ENCODE measurements around the gene SSH2. TPM values are rescaled to one million over a fixed set of nuclear protein-coding genes. Genes with fewer than 3 reads are reported as not detected.

Gene SSH2
- total and polyA plus RNA-seq, 2 of the 13 experiments (the other 11 are each of a cell fraction or from before 2014, with no cell fraction given): 6.0 to 6.4 TPM

GRCh38 chr17:29789196-29790170, 140.5 kb downstream of the SSH2 start:
- Histone ChIP-seq H3K9me3 (ENCODE audit: low read length) (no peaks in the 10 kb centered on the region), H3K27ac (ENCODE audit: extremely low read length, insufficient read depth, low read length) (no peak overlapping the region), H4K20me1 (ENCODE audit: insufficient read depth, low read length) (no peaks in the 10 kb centered on the region), H2AFZ (ENCODE audit: low read length) (no peak overlapping the region), H3K9ac (ENCODE audit: insufficient read depth, low read depth, low read length) (no peak overlapping the region), H3K79me2 (ENCODE audit: insufficient read depth, low read length) (no peaks in the 10 kb centered on the region), H3K4me3 (replicated peaks in 1 of 3; ENCODE audit: insufficient read depth in 1 of 3, low read depth in 2 of 3, low read length in 3 of 3) (no peak overlapping the region), H3K36me3 (replicated peaks in 1 of 2; ENCODE audit: control insufficient read depth in 1 of 2, insufficient read depth in 2 of 2, low read length in 2 of 2) (no peaks in the 10 kb centered on the region), H3K4me1 (ENCODE audit: insufficient read depth, low read length) (no peaks in the 10 kb centered on the region), H3K27me3 (ENCODE audit: control insufficient read depth in 1 of 2, insufficient read depth in 2 of 2, low read length in 2 of 2) (no peaks in the 10 kb centered on the region), H3K4me2 (ENCODE audit: low read depth, low read length) (no peak overlapping the region)
- WGBS (ENCODE audit: low lambda C conversion rate): 94% methylated on average over 4 of the region's 4 CpGs
- intact Hi-C loops (cut with micrococcal nuclease; ENCODE audit: unreplicated experiment) (no loop called here), in situ Hi-C loops (cut with HindIII; ENCODE audit: extremely low pct_ligation_motif_present, low pct_unique_long_range_greater_than_20kb) (no loop called here)
- no peak for FAIRE-seq
- DNase-seq (ENCODE audit: low spot score): no peak
- ChIA-PET POLR2A (no interaction called here), CTCF (ENCODE audit: low intra/inter-chr PET ratio, low total read pairs) (no interaction called here)
- no TSS peak for BruUV-seq (replicated peaks)
- ATAC-seq: no peak
- no peak for TF ChIP-seq ZNF816 (CRISPR knock-in tag; IDR thresholded peaks at IDR 0.05; ENCODE audit: borderline replicate concordance)
- TF ChIP-seq ATM (IDR thresholded peaks at IDR 0.05; ENCODE audit: borderline replicate concordance): no peak
- no peak for TF ChIP-seq ZNF280D (CRISPR knock-in tag; IDR thresholded peaks at IDR 0.05)
- TF ChIP-seq SNAI1 (CRISPR knock-in tag; IDR thresholded peaks at IDR 0.05; ENCODE audit: borderline replicate concordance): no peak
- no peak for TF ChIP-seq ATRX (CRISPR knock-in tag; IDR thresholded peaks at IDR 0.05; ENCODE audit: borderline replicate concordance)
- no peak for TF ChIP-seq NONO (IDR thresholded peaks at IDR 0.05)
- TF ChIP-seq NONO (CRISPR knock-in tag; conservative IDR thresholded peaks at IDR 0.05): no peak
- TF ChIP-seq ZNF101 (CRISPR knock-in tag; IDR thresholded peaks at IDR 0.05; ENCODE audit: borderline replicate concordance, low read depth): no peak
- no peak for TF ChIP-seq ZNF564 (CRISPR knock-in tag; IDR thresholded peaks at IDR 0.05)
- no peak for TF ChIP-seq ZNF713 (CRISPR knock-in tag; IDR thresholded peaks at IDR 0.05)
- TF ChIP-seq MAFG (CRISPR knock-in tag; IDR thresholded peaks at IDR 0.05): no peak
- no peak for TF ChIP-seq ARID4A (CRISPR knock-in tag; IDR thresholded peaks at IDR 0.05; ENCODE audit: borderline replicate concordance)
- no peak for TF ChIP-seq GRHL1 (CRISPR knock-in tag; conservative IDR thresholded peaks at IDR 0.05)
- no peak for TF ChIP-seq ZNF672 (CRISPR knock-in tag; IDR thresholded peaks at IDR 0.05)
- no peak for TF ChIP-seq ZNF572 (CRISPR knock-in tag; IDR thresholded peaks at IDR 0.05)

All from HepG2 (cell line).